Measurements from ENCODE around the gene ZNF888.

The ZNF888 gene

GRCh38 chr19:52897138-52897935 is 25.9 kb downstream of the ZNF888 start, which contains the start of gene ZNF320:
TSS of gene ZNF320 (minus strand) at chr19:52897635. CDS start at chr19:52890255, 7,380 bp downstream.
- no peaks in the 10 kb centered on the region for H3K36me3 ChIP-seq (ENCODE audit: control insufficient read depth in 2 of 2, insufficient read depth in 1 of 2, low read length in 2 of 2)
- H3K4me3 ChIP-seq (ENCODE audit: low read depth, low read length), result peak within 1 kb of the TSS; percentile 50
- no peak within 1 kb of the TSS for H3K27ac ChIP-seq (ENCODE audit: extremely low read depth, low read depth, low read length)
- ChIA-PET POLR2A (no interaction called here), CTCF (no interaction called here)
- no peaks in the 10 kb centered on the region for H3K9me3 ChIP-seq (ENCODE audit: control insufficient read depth, insufficient read depth, low read depth, low read length)
- H3K4me1 ChIP-seq (ENCODE audit: control insufficient read depth, insufficient read depth, low read length), result no peaks in the 10 kb centered on the region
- TF ChIP-seq ZNF324 (tag by site-specific recombination; IDR thresholded peaks at IDR 0.05) (no peak), ZNF169 (tag by site-specific recombination; IDR thresholded peaks at IDR 0.05) (no peak), ZBTB6 (tag by site-specific recombination; IDR thresholded peaks at IDR 0.05) (no peak), KLF9 (tag by site-specific recombination; IDR thresholded peaks at IDR 0.05; ENCODE audit: low read depth) (0 out of 2 replicates have a peak, but pooled peaks have one; percentile 34), SP3 (tag by site-specific recombination; IDR thresholded peaks at IDR 0.05) (peak; percentile 40; the same call in 1 of the 2 replicates), SALL2 (tag by site-specific recombination; IDR thresholded peaks at IDR 0.05; ENCODE audit: borderline replicate concordance) (no peak), ZNF138 (tag by site-specific recombination; IDR thresholded peaks at IDR 0.05; ENCODE audit: borderline replicate concordance) (no peak), KLF7 (tag by site-specific recombination; IDR thresholded peaks at IDR 0.05; ENCODE audit: borderline replicate concordance) (no peak), TSHZ1 (tag by site-specific recombination; IDR thresholded peaks at IDR 0.05; ENCODE audit: borderline replicate concordance) (no peak), ZBTB20 (tag by site-specific recombination; IDR thresholded peaks at IDR 0.05) (peak; percentile 34; the same call in 1 of the 2 replicates), ZNF530 (tag by site-specific recombination; IDR thresholded peaks at IDR 0.05; ENCODE audit: low read depth) (no peak), ZBTB11 (tag by site-specific recombination; conservative IDR thresholded peaks at IDR 0.05; ENCODE audit: low read depth) (no peak), ZNF629 (tag by site-specific recombination; IDR thresholded peaks at IDR 0.05) (no peak), ZNF518A (tag by site-specific recombination; conservative IDR thresholded peaks at IDR 0.05; ENCODE audit: low read depth) (peak; percentile 75), ZNF692 (tag by site-specific recombination; IDR thresholded peaks at IDR 0.05) (no peak), ZNF121 (tag by site-specific recombination; IDR thresholded peaks at IDR 0.05) (no peak), ZFP3 (tag by site-specific recombination; IDR thresholded peaks at IDR 0.05; ENCODE audit: low read depth) (no peak), ZNF585B (tag by site-specific recombination; IDR thresholded peaks at IDR 0.05) (no peak), ZNF610 (tag by site-specific recombination; IDR thresholded peaks at IDR 0.05; ENCODE audit: borderline replicate concordance) (no peak)
